Ishikawa (cell line): ENCODE measurements around the gene MBNL1.

Experiments used
- CEBPB ChIP-seq: IDR thresholded peaks from 2 replicates; pipeline ENCODE4 v1.6.1; 2012
- CREB1 ChIP-seq: IDR thresholded peaks from 2 replicates; pipeline ENCODE4 v1.6.1; 2012; ENCODE audit warnings: low read depth
- EP300 ChIP-seq: IDR thresholded peaks from 2 replicates; pipeline ENCODE4 v1.6.1; 2012; ENCODE audit warnings: borderline replicate concordance
- MAX ChIP-seq: IDR thresholded peaks from 2 replicates; pipeline ENCODE4 v1.6.1; 2012
- NFIC ChIP-seq: IDR thresholded peaks from 2 replicates; pipeline ENCODE4 v1.6.1; 2012
- RAD21 ChIP-seq: IDR thresholded peaks from 2 replicates; pipeline ENCODE4 v1.6.1; 2012; ENCODE audit warnings: low read depth
- REST ChIP-seq: IDR thresholded peaks from 2 replicates; pipeline ENCODE4 v1.6.1; 2012; ENCODE audit warnings: low read depth, mild to moderate bottlenecking
- TAF1 ChIP-seq: IDR thresholded peaks from 2 replicates; pipeline ENCODE4 v1.6.1; 2012; ENCODE audit warnings: low read depth, mild to moderate bottlenecking
- TCF12 ChIP-seq: IDR thresholded peaks from 2 replicates; pipeline ENCODE4 v1.6.1; 2012; ENCODE audit warnings: low read depth
- YY1 ChIP-seq: IDR thresholded peaks from 2 replicates; pipeline ENCODE4 v1.6.1; 2012; ENCODE audit warnings: low read depth
- TF ChIP-seq, protein P1 (sequence below): IDR thresholded peaks from 2 replicates; pipeline ENCODE4 v1.6.1; 2012

DNA sequence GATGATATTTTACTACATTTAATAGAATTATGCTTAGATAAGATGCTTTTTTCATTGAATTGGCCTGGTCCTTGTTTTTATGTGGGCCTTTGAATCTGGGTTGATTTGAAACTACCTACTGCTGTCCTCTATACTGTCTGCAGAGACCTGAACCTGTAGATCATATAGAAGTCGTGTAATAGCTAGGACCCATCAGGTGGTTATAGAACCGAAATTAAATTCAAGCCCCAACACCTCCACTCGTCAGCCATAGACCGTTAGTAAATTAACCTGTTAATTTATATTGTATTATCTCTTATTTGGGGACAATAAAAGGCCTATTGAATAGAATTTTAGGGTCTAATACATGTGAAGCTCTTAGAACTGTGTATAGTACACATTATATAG is 108.4 kb downstream of the MBNL1 start:
- TF ChIP-seq EP300 (no peak), TAF1 (no peak), NFIC (no peak), YY1 (no peak), MAX (no peak), CREB1 (no peak), REST (no peak), CEBPB (no peak), RAD21 (no peak), TCF12 (no peak)
- TF ChIP-seq, protein P1, sequence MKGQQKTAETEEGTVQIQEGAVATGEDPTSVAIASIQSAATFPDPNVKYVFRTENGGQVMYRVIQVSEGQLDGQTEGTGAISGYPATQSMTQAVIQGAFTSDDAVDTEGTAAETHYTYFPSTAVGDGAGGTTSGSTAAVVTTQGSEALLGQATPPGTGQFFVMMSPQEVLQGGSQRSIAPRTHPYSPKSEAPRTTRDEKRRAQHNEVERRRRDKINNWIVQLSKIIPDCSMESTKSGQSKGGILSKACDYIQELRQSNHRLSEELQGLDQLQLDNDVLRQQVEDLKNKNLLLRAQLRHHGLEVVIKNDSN = no peak
